Stimulated activated CD8-positive, alpha-beta memory T cell treated with anti-CD3 and anti-CD28 coated beads, Interleukin-12 subunit alpha, Interleukin-12 subunit beta, amount 100 ng/mL, for 4 hours (primary cell): Measurements from ENCODE around the gene TSEN54.

Experiments used
- DNase-seq: peaks from one replicate; pipeline ENCODE4 v3.0.0-alpha.2; 2020; ENCODE audit warnings: low read depth

The TSEN54 gene

GRCh38 chr17:75565618-75566017 lies 49.3 kb downstream of the TSEN54 start:
- DNase-seq = no peak

- no peak for DNase-seq
Measured at GRCh38 chr17:75566416-75566815, 50.1 kb downstream of the TSEN54 start.

- DNase-seq = no peak
Measured at GRCh38 chr17:75566834-75567233, 50.5 kb downstream of the TSEN54 start.

GRCh38 chr17:75568412-75569255 lies 52.3 kb downstream of the TSEN54 start:
- DNase-seq = no peak

GRCh38 chr17:75570034-75570676 lies 53.8 kb downstream of the TSEN54 start:
- no peak for DNase-seq

GRCh38 chr17:75570772-75571171 lies 54.4 kb downstream of the TSEN54 start:
- no peak for DNase-seq

GRCh38 chr17:75571197-75571884 lies 55.0 kb downstream of the TSEN54 start:
- no peak for DNase-seq

GRCh38 chr17:75571885-75572215 lies 55.5 kb downstream of the TSEN54 start:
- DNase-seq = no peak

GRCh38 chr17:75572713-75573539 lies 56.6 kb downstream of the TSEN54 start:
- DNase-seq = no peak

- DNase-seq = no peak
Measured at GRCh38 chr17:75573540-75573957, 57.2 kb downstream of the TSEN54 start.

GRCh38 chr17:75573994-75574393 lies 57.7 kb downstream of the TSEN54 start:
- DNase-seq = no peak
